ENCODE measurements around the gene MAP7D2. TPM values are rescaled to one million over a fixed set of nuclear protein-coding genes. Genes with fewer than 3 reads are reported as not detected.

The MAP7D2 gene
- total RNA-seq, 1 experiment from 2014 or later, result 0.03 TPM

DNA sequence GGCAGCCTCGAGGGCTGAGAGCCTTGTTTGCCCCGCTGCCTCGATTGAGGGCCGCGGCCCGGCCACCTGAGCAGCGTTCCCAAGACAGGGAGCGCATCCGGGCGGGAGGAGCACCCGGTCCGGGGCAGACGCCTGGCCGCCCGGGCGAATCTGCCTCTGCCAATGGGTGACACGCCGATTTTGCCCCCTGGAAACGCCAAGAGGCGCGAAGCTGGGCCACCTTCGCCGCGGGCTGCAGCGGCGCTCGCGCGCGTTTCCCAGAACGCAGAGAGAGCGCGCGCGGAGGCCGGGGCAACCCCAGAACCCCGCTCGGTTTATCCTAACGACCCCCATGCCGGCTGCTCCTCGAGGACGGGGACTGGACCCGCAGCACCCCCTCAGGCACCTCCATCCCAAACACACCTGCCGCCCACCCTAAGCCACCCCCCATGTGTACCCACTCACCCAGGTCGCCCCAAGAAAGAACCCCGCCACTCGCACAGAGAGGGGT is 575 bp downstream of the MAP7D2 start:
- no peak for DNase-seq (ENCODE audit: low spot score)

DNA sequence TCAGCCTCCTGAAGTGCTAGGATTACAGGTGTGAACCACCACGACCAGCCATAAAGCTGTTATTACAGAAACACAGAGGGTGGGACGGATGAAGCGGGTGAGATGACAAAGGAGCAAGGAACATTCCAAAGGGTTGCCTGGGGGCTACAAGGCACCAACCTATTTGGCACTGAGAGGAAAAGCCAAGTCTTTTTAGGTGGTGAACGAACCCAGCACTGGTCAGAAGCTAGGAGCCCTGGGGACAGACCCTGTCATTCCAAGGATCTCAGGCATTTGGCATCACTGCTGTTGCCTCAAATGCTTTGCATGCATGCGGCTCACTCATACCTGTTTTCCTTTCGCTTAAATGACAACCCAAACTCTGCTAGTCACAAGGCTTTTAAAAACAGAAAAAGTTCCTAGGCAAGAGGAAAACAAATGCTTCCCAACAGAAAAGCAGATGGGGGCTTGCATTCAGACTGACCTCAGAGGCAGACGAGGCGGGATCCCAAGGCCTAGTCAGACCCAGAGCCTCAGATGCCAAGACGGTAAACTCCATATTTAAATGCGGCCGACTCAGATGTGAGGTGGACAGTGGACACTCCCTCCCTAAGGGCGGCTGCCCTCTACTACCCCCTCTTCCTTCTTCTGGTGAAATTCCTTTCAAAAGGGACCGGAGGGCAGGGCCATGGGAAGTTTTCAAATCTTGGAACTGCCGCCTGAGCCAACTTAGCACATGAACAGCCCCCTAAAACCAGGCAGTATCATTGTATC is 4.5 kb downstream of the MAP7D2 start:
- no peak for DNase-seq (ENCODE audit: low spot score)

DNA sequence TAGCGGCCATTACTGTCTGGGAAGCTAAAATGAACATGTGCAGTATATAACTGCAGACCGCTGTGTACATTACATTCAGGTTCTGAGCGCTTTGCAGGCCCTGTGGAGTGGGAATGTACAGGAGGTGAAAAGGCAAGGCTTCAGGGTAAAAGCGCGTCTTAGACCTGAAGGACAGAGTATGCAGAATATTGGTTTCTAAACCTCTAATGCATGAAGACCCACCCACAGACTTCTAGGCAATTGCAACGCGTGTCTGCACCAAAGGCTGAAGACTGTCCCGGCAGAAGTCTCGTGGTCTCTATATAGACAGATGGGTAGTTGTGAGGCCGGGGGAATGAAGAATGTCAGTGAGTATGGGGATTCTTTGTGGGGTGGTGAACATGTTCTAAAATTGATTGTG is 5.4 kb downstream of the MAP7D2 start:
- no peak for DNase-seq (ENCODE audit: low spot score)

DNA sequence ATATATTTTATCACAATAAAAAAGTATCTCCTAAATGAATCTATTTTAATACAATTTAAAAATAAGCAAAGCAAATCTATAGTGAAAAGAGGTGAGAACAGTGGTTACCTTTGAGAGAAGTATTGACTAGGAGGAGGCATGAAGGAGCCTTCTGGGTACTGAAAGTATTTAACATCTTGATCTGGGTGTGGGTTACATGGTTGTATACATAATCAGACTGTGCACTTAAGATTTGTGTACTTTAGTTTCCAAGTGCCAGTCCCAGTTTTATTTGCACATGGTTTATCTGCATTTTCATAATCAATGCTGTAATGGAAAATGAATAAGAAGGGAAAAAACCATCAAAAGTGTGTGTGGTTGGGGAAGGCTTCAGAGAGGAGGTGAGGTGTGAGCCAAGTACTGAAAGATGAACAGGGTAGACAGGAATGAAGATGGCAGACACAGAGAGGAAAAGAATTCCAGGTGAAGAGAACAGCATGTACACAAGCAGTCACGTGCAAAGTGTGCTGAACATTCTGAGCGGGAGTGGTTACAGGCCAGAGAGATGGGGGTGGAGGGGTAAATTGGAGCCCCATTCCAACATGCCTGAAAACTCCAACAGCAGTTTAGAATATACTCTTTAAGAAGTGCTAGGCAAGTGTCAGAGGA is 14.6 kb downstream of the MAP7D2 start:
- DNase-seq (ENCODE audit: low spot score), result no peak

DNA sequence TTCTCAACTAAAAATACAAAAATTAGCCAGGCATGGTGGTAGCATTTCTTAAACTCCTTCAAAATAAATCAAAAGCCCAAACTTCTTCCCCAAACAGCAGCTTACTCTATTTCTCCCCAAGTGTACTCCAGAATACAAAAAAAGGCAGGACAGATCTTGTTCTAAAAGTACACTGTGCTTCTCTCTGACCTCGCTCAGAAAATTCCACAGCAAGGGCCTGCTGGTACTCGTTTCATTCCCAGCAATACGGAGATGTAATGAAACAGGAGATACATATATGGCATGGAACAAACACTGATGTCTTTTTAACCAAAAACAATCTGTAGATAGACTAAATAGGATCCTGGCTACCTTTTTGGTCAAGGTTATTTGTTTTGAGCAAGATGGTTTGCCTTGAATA is 25.2 kb downstream of the MAP7D2 start:
- no peak for DNase-seq (ENCODE audit: low spot score)

DNA sequence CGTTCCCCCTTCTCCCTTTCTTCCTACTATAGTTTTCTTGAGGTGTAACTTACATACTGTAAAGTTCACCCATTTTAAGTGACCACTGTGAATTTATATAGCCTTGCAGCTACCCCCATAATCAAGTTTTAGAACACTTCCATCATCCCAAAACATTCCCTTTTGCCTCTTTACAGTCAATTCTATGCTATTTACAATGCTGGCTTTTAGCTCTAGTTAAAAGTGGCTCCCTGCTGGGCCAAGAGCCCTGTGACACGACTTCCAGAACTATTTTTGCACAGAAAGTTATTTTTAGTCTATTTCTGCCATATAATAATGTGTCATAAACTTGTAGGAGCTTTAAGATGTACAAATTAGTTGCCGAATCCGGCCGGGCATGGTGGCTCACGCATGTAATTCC is 26.9 kb downstream of the MAP7D2 start:
- no peak for DNase-seq (ENCODE audit: low spot score)

DNA sequence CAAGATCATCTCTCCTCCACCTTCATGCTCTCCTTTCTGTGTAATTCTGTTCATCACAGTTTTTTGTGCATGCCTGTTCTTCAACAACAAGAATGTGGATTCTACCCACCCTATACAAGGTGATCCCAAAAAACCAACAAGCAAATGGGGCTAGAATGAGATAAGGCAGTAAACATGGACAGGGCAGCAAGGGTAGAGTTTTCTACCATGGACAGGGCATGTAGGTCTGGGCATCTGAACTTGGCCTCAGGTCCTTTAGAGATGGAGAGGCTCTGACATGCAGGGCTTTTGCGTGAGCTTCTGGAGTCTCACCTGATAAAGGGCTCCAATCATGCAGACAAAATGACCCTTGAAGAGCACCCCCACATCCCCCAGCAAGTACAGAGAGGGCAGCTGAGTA is 36.4 kb downstream of the MAP7D2 start:
- no peak for DNase-seq (ENCODE audit: low spot score)

DNA sequence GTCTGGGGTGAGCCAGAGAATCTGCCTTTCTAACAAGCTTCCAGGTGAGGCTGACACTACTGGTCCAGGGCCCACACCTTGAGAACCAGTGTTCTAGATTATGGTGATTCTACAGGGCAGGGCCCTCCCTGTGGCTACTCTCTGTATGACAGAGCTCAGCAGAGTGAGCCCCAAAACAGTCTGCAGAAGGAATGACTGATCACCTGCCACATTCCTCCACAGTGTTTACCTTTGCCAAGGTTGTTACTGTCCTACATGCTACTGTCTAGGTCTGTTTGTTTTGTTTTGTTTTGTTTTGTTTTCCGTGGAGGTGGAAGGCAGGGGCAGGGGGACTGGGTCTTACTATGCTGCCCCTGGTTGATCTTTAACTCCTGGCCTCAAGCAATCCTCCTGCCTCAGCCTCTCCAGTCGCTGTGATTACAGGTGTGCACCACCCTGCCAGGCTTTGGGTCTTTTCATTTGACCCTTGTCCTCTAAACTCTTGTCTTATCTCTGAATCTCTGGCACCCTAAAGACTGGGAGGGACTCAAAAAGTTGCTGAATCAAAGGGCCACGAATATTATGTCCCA is 45.1 kb downstream of the MAP7D2 start:
- no peak for DNase-seq (ENCODE audit: low spot score)

DNA sequence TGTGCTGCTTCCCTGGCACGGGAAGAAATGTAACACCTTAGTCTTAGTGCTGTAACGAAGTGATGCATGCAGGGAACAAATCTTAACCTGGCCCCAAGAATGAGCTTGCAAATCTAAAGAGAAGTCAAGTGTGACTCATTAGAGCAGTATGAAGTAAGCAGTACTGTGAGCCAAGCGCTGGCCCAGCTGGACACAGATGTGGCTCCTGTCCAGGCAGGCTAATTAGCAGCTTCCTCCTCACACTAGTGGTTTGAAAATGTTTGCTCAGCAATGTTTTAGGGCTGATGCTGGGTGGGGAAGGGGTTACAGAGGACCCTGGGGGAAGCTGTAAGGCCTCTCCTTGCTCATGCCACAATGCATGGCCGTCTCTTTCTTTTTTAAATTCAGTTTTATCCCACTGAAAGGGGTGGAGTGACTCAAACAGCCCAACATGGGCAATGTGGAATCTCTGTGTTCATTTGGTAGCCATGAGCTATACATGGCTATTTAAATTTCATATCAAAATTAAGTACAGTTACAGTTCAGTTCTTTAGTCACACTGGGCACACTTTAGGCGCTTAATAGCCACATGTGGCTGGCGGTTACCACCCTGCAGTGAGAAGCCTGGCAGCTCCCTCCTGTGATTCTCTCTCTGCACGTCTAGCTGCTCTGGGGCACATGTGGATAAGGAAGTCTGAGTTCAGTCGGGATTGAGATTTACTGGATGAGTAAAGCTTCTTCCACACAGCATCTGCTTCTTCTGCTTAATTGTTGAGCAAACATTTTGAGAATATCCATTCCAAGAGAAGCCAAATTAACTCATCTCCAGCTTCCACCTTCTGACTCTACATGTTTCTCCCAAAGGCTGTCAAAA is 48.8 kb downstream of the MAP7D2 start:
- DNase-seq (ENCODE audit: low spot score), result peak; percentile 96

DNA sequence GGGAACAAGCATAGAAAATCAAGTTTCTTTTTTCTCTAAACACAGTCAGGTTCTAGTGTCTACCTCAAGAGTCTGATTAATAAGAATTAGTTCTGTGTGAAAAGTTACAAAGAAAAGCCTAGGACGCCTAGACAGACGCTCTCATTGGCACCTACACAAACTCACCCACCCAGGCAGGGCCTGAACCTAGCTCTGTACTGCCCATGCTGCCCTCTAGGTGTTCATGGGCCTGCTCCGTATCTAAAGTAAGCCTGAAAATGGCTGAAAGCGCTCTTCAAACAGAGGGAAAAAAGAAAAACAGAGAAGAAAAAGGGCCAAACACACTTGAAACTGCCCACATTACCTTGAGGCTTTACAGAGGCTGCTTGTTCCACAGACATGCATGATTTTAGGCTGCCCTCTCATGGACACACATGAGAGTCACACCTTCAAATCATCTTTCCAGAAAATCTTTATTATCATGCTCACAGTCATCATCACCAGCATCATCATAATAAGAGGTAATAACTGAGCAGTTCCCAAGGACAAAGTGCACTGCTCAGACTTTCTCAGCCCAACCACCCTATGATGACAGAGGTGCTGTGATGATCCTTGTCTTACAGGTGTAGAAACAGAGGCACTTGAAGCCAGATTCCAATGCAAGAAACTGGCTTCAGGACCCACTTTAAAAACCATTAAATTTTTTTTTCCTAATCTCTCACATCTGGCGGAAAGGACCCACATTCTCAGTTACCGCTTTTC is 49.6 kb downstream of the MAP7D2 start:
- peak; percentile 71 for DNase-seq (ENCODE audit: low spot score)

DNA sequence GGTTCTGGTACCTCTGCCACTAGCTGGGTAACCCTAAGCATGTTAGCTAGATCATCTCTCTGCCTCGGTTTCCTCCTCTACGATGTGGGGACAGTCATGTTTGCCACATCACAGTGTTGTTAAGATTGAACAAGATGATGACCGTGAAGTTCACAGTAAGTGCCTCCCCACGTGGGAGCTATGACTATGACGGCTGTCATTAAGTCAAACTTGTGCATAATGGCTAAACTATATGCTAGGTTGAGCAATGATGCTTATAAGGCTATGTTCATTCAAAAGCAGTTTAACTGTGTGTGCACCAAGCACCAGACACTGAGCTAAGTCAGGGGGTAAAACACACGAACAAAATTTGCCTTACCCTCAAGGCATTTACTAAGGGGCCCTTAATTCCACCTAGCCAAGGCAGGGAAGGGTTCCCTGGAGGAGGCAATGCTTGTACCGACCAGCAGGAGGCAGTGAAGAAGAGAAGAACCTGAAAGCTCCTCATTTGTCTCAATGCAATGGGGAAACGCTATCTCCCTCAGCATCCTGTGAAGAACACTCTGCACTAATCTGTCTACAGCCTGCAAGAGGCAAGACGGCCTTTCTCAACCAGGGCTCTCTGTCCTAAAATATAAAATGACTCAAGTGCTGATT is 52.9 kb downstream of the MAP7D2 start:
- DNase-seq (ENCODE audit: low spot score), result no peak

DNA sequence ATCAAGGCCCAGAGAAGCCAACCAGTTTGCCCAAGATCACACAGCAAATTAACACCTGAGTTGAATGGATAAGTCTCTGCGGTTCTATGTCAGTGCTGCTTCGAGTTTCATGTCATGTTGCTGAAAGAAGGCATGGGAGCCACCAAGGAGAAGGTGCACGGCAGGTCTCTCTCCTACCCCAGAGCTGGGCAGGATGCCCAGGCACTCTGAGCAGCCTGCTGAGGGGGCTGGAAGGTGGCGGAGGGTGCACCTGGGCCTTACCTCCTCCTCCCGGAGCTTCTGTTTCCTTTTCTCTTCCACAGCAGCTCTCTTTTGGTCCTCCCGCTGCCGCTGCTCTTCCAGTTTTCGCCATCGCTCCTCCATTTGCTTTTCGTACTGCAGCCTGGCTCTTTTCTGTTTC is 53.6 kb downstream of the MAP7D2 start:
- DNase-seq (ENCODE audit: low spot score), result no peak

DNA sequence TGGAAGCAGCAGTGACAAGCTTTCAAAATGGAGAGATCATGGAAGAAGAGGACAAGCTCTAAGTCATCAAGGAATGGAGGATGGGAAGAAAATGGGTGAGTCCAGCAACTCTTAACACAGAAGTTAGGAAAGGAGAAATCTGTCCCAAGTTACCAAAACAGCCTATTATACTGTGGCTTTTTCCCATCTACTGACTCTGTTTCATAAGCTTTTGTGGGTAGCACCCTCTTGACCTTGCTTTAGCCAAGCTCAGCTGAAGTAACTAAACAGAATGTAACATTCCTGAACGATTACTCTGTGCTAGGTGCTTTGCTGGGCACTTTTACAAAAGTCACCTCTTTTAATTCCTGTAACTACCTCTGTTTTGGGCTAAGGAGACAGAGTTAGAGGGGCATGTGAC is 54.9 kb downstream of the MAP7D2 start:
- peak; percentile 82 for DNase-seq (ENCODE audit: low spot score)

DNA sequence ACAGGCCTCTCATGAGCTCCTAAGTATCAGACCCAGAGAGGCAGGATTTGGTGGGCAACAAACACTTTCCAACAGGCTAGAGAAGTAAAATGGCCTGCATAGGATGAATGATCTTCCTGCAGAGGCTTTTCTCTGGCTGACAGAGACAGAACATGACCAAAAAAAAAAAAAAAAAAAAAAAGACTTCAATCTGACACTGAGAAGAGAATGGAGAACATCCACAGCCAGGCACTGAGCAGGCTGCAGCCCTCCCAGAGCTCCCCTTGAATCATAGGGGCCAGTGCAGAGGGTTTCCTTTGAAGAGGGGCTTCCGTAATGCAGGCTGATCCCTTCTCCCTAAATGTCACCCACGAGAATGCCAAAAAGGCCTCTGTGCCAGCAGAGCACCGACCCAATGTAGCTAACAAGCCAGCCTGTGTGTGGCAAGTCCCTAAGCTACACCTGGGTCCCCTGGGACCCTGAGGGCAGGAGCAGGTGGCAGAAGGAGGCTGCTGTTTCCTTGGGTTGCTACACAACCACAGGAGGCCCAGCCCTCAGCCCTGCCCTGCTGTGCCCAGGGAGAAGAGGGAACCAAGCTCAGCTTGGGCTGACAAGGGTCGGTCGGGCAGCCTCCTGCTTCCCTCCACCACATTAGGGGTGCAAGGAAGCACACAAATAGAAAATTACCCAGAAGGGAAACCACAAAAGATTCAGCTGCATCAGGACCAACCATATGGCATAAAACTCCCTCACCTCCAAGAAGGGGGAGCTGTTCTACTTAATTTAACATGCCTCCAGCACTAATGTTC is 55.6 kb downstream of the MAP7D2 start:
- no peak for DNase-seq (ENCODE audit: low spot score)

DNA sequence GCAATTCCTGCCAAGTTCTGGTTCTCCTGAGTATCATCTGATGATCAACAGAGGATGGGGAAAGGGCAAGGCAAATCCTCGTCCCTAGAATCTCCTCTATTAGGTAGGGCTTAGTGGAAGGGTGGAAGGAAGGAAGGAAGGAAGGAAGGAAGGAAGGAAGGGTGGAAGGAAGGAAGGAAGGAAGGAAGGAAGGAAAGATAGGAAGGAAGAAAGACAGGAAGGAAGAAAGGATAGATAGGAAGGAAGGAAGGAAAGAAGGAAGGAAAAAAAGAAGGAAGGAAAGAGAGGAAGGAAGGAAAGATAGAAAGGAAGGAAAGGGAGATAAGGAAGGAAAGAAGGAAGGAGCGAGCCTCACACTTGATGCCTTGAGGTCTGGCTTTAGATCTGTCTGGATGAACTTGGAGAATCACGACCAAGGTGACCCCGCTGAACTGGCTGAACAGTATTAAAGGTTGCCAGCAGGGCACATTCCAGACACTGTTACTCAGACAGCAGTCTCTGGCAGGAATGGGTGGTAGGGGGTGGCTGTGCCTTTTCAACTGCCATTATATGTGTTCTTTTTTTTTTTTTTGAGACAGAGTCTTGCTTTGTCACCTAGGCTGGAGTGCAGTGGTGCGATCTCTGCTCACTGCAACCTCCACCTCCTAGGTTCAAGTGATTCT is 57.1 kb downstream of the MAP7D2 start:
- DNase-seq (ENCODE audit: low spot score), result peak; percentile 47

DNA sequence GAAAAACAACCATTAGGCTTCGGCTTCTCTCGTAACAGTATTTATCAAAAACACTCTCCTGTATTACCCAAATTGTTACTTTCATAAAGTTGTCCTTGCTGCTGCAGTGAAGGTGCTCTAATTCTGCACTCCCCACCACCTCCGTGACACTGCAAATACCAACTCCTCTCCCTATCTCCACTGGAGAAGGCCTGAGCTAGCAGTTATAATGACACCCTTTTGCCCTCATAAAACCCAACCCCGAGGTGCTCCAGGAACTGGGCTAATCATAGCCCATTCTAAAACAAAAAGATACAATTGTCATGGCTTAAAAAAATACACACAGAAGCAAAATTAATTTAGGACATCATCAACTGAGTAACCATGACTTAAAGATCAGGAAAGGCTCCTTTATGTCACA is 59.2 kb downstream of the MAP7D2 start:
- DNase-seq (ENCODE audit: low spot score), result no peak

DNA sequence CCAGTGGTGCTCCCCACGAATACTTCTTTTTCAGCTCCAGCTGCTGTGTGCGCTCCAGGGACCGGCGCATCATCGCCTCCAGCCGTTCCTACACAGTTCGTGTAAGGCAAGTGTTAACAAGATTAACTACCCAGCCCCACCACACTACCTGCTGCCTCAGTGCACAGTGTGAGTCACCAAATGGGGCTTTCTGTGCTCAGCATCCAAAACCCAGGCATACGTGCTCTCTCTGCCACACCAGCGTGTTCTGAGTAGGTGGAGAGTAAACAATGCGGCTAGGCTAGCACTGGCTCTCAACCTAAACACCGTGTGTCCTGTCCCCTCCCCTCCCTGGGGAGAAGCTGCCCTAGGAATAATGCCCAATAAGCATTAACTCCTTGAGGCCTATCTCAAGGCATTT is 60.0 kb downstream of the MAP7D2 start:
- DNase-seq (ENCODE audit: low spot score), result no peak

DNA sequence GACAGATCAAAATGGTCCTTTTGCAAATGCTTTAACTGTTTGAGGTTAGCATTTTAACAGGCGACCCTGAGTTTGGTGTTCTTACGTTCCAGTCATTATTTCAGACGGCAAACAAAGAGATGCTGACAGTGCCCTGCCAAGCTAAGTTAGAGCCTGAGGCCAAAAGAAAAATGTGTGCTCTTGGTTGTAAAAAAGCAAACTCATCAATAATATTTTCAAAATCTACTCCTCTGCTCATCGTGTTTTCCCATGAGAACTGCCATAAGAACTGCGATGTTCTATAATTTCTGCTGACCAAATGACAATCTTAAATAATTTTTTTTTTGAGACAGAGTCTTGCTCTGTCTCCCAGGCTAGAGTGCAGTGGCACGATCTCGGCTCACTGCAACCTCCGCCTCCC is 63.2 kb downstream of the MAP7D2 start:
- no peak for DNase-seq (ENCODE audit: low spot score)

DNA sequence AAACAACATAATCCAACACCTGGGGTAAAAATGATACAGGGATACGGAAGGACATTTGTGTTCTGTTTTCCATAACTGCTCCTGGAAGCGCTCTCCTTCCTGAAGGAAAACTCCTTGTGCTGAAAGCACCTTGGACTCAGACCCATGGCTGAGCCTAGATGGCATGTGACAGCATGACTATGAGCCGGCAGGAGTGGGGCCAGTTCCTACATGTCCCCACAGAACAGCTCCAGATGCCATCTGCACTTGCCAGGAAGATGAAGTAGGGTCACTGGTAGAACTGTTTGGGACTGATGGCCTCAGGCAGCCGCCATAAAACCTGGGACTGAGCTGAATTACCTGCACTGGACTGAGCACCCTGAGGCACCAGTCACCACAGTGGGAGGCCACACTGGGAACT is 69.8 kb downstream of the MAP7D2 start:
- no peak for DNase-seq (ENCODE audit: low spot score)

DNA sequence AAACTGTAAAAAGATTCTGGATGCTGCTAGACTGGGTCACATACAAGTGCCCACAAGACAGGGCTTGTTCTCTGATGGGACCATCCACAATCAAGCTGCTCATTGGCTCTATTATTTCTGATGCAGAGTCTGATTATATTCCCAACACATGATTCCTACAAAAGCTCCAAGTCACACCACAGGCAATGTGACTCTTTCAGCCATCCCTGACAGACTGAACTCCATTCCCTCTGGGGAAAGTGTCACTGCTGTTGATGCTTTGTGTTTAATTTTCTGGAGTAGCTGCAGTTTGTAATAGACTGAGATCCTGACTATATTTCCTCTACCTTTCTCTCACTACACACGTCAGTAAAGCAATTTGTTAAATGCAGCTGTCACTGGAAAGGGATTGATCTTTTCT is 70.5 kb downstream of the MAP7D2 start:
- DNase-seq (ENCODE audit: low spot score), result no peak

All from A172 (cell line).